NCI-H2029 (cell line): ENCODE data around the gene C9orf152.
"Not testable (repeated sequence)": the region's sequence is repeated elsewhere in the genome, so short reads cannot be mapped to it uniquely, and the experiment has no call there.

ENCODE experiments used
- DNase-seq: peaks from one replicate; lab custom pipeline; 2025; lab: John Stamatoyannopoulos, UW

The C9orf152 gene

GRCh38 chr9:110214586-110215355 is 6.8 kb upstream of the C9orf152 start:
- no peak for DNase-seq

GRCh38 chr9:110214090-110214489 is 6.1 kb upstream of the C9orf152 start:
- DNase-seq = no peak

- DNase-seq = no peak
These were observed 5.6 kb upstream of the C9orf152 start for GRCh38 chr9:110213413-110214044.

GRCh38 chr9:110207071-110207641 is 803 bp downstream of the C9orf152 start:
- peak; percentile 82 for DNase-seq

DNA sequence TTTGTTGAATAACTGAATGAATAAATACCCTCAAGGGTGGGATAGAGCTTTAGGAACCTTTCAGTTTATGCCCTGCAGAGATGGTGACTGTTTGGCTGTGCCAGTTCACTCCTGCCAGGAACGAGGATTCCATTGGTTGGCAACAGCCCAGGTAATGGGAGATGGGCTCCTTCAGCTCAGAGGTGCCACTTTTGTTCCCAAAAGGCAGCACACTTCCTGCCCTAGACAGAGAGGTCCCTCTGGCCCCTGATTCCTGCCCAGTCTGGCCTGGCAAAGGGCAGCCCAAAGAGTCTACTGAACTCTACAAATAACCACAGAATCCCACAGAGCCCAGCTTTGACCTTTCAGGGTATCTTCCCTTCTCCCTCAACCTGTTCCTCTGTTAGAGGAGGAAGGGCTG is 1.6 kb downstream of the C9orf152 start:
- peak; percentile 81 for DNase-seq

GRCh38 chr9:110205612-110206011 is 2.3 kb downstream of the C9orf152 start:
- peak; percentile 19 for DNase-seq

DNA sequence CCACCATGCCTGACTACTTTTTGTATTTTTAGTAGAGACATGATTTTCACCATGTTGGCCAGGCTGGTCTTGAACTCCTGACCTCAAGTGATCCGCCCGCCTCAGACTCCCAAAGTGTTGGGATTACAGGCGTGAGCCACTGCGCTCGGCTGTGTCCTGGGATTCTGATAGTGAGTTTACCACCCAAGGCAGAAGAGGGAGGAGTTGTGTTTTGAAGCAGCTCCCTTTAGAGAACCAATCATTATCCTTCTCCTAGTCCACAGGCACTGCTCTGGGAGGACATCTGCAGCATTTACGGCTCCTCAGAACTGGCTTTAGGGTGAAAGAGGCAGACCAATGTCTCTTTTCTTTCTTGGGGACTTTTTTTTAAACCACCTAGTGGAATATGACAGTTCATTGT is 5.7 kb downstream of the C9orf152 start:
- no peak for DNase-seq

DNA sequence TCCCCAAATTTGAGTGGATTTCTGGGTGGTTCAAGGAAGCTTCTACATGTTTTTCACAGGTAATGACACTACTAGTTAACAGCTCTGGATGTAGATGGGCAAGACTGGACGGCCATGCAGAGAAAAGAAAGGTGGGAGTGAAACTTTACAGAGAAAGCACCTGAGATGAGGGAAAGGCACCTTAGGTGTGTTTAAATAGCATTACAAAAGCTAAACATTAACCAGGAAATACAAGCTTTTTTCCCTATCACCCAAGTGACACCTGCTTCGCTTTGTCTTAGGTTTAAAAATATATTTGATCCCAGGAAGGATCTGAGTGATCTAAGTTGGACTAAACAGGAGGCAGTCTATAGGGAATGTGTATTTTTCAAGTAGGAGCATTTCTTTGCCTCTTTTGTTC is 8.3 kb downstream of the C9orf152 start:
- DNase-seq = no peak

- no peak for DNase-seq
These were observed 9.6 kb downstream of the C9orf152 start for GRCh38 chr9:110198357-110198756.

DNA sequence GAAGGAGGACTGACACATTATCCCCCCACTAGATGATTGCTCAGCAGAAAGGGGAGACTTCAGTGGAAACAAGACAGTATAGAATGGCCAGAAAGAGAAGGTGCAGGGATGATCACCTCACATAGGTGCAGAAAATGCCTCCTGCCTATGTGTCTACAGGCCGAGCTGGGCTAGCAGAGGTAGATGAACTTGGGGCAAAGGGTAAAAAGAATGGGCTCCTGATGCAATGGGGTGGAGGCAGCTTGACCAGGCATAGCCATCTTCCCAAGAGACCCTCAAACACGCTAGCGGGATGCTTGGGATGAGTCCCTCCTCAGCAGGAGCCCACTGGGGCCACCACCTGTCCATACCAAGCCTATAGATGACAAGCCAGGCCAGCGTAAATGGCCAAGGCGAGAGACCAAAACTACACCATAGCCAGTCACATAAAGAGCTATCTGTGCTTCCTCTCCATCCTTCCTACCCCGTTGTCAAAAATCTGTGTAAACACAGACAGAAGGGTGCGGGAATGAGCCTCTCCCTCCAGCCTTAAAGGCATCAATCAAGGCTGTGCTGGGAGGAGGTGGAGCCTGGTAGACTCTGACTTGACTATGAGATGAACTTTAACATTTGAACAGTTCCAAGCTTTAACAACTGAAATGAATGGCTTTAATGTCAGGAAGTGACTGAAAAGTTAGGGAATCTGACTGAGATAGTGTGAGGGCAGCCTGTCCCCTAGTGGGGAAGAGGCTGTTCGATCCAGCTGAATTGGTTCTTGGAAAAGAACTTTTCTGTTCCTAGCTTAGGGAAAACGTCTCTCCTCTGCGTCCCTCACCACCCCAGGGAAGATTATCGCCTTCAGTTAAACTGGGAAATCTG is 10.4 kb downstream of the C9orf152 start:
- no peak for DNase-seq

DNA sequence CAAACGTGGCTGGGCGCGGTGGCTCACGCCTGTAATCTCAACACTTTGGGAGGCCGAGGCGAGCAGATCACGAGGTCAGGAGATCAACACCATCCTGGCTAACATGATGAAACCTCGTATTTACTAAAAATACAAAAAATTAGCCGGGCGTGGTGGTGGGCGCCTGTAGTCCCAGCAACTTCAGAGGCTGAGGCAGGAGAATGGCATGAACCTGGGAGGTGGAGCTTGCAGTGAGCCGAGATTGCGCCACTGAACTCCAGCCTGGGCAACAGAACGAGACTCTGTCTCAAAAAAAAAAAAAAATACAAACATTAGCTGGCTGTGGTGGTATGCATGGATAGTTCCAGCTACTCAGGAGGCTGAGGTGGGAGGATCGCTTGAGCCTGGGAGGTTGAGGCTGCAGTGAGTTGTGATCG is 11.9 kb downstream of the C9orf152 start:
- not testable (repeated sequence) for DNase-seq

- no peak for DNase-seq
These were observed 15.3 kb downstream of the C9orf152 start for GRCh38 chr9:110192531-110193261.

- no peak for DNase-seq
These were observed 16.3 kb downstream of the C9orf152 start for GRCh38 chr9:110191615-110192014.

DNA sequence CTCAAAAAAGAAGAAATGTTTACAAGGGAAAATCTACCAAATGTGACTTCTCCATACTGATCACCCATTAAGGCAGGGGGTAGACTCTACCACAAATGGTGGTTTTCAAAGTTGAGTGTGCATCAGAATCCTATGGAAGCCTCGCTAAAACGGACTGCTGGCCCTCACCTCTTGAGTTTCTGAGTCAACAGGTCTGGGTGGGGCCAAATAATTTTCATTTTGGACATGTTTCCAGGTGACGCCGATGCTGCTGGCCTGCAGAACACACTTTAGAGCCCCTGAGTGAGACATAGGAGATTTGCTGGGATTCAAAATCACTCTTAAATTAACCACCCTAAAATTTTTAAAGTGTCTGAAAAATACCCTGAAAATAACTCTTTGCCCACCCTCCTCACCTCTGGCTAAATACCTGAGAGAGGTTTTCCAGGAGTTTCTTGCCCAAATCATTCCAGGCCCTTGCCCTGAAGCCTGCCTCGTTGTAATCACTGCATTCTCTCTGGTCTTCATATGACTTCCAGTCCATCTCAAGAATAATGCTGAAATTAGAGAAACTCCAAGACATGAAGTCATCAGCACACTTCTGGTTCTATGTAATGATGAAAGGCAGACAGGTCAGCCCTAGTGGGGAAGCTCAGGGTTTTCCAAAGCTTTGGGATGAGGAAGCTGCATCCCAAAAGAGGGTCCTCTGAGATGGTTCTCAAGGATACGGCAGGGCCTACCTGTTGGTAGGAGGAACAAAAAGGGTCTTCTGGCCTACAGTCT is 18.2 kb downstream of the C9orf152 start:
- no peak for DNase-seq

GRCh38 chr9:110188991-110189390 is 19.0 kb downstream of the C9orf152 start:
- DNase-seq = peak; percentile 84

DNA sequence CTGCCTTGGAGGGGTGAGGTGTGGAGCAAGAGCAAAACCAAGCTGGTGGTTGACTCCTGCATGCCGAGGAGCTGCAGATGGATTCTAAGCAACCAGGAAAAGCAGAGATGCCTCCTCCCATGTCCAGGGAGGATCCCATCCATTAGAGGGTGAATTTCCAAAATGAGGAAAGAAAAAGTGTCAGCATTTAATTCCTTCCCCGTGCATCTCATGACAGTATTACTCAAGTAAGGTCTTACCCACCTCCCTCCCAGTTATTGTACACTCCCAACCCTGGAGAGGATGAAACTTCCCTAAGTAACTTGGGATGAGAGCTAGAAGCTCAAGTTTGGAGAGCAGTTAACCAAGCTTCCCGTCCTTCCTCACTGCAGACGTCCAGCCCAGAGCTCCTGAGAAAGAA is 19.9 kb downstream of the C9orf152 start:
- no peak for DNase-seq

GRCh38 chr9:110187126-110187525 is 20.8 kb downstream of the C9orf152 start:
- no peak for DNase-seq

GRCh38 chr9:110186254-110186653 is 21.7 kb downstream of the C9orf152 start:
- no peak for DNase-seq

- no peak for DNase-seq
These were observed 22.2 kb downstream of the C9orf152 start for GRCh38 chr9:110185806-110186205.

DNA sequence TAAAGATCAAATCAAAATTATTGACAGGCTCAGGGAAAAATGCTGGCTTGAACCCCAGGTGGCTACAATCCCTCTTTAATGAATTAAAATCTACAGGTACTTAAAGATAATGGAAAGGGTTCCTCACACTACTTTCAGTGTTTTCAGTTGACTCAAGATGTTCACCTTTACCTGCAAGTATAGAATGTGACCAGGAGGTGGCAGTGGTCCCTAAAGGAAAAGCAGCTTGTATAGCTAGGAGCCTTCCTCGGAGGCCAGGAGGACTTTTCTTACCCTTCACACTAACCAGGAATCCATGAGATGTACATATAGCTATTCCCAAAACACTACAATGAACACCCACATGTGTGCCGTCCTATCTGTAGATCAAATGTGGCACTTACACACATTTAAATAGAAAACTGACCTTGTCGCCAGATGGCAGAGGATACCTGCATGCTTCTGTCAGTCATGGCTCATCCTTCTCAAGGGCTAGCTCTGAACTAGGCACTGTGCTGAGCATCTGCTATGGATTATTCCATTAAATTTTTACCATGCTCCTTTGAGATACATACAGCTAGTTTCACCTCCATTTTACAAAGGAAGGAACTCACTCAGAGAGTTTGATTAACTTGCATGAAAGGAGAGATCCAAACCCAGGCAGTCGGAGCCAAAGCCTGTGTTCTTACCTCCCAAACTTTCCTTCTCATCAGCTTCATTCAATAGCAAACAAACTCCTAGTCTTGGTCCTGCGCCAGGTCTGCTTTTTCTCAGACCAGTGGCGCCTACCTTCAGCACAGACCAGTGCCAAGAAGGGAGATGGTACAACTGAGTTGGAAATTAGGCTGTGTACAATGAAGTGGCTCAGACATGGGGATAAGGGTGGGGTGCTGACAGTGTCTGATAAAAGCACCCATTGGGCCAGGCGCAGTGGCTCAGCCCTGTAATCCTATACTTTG is 24.5 kb downstream of the C9orf152 start:
- DNase-seq = peak; percentile 80
